ENCODE results near the gene SLC2A4RG. TPM values are rescaled to one million over a fixed set of nuclear protein-coding genes. Genes with fewer than 3 reads are reported as not detected.

SLC2A4RG gene
- polyA plus RNA-seq, 4 donors: 11.6 to 69.9 (median 17.6) TPM

DNA sequence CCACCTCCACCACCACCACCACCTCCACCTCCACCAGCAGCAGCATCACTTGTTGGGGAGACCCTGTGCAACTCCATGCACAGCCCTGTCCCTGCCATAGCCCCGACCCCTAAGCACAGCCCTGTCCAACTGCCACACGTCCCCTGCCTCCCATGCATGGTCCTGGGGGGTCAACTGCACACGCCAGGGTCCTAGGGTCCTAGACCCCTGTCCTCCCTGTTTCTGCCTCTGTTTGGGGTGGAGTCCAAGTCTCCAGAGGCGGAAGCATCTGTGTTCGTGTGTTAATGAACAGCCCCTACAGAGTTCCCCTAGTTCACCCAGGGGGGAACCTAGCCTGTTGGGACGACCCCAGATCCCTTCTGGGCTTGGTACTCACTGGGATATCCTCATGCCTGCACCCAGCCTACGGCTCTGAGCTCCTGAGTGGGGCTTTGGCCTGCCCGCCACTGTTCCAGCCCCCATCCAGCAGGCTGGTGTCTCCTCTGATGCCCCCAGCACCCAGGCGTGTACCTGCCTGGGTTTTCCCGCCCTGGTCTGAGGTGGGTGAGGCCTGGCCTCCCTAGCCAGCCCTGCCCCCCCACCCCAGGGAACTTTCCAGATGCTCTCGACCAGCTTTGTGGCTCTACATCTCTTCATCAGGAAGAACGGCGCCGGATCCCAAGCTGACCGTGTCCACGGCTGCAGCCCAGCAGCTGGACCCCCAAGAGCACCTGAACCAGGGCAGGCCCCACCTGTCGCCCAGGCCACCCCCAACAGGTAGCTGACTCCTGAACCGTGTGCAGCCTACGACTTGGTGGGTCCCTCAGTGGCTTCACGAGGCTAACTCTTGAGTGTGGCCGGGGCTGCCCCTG, 45.6 kb upstream of the SLC2A4RG start:
- no peaks in the 10 kb centered on the region for H3K27me3 ChIP-seq (ENCODE audit: control insufficient read depth in 3 of 3, insufficient read depth in 3 of 3, low read length in 3 of 3)
- FAIRE-seq: no peak
- no peak overlapping the region for H3K27ac ChIP-seq (ENCODE audit: low read depth in 1 of 3, low read length in 2 of 3)
- no peak overlapping the region for H3K4me3 ChIP-seq (ENCODE audit: low read depth in 1 of 3, low read length in 3 of 3)
- DNase-seq: no peak
- H3K36me3 ChIP-seq (ENCODE audit: control insufficient read depth in 3 of 3, insufficient read depth in 2 of 3, low read depth in 1 of 3, low read length in 3 of 3): peaks cover 0 to 56% (median 2%) of the 10 kb centered on the region in 3 donors
- H3K9me3 ChIP-seq (ENCODE audit: control insufficient read depth in 2 of 2, insufficient read depth in 1 of 2, low read depth in 1 of 2, low read length in 1 of 2): no peaks in the 10 kb centered on the region
- H3K4me1 ChIP-seq (ENCODE audit: control insufficient read depth in 3 of 3, insufficient read depth in 2 of 3, low read depth in 1 of 3, low read length in 2 of 3): peaks cover 2 to 13% (median 4%) of the 10 kb centered on the region in 3 donors
- WGBS, 3 donors: 92 to 96% (median 93%) methylated on average over 21 of the region's 21 CpGs

DNA sequence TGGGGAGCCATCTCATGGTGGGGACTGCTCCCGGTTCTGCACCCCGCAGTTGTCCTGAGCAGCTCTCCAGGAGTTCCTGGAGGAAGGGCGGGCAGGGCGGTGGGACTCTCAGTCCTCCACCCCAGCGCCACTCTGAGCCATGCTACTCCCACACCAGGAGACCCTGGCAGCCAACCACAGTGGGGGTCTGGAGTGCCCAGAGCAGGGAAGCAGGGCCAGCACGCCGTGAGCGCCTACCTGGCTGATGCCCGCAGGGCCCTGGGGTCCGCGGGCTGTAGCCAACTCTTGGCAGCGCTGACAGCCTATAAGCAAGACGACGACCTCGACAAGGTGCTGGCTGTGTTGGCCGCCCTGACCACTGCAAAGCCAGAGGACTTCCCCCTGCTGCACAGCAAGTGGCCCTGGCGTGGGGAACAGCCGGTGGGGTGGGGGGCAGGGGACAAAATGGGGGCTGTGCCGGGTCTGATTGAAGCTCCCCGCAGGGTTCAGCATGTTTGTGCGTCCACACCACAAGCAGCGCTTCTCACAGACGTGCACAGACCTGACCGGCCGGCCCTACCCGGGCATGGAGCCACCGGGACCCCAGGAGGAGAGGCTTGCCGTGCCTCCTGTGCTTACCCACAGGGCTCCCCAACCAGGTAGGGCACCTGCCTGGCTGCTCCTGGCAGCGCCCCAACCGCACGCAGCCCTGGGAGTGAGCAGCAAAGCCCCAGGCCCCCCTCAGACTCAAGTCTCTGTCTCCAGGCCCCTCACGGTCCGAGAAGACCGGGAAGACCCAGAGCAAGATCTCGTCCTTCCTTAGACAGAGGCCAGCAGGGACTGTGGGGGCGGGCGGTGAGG, 44.8 kb upstream of the SLC2A4RG start:
- peaks cover 0 to 58% (median 2%) of the 10 kb centered on the region in 3 donors for H3K36me3 ChIP-seq (ENCODE audit: control insufficient read depth in 3 of 3, insufficient read depth in 2 of 3, low read depth in 1 of 3, low read length in 3 of 3)
- DNase-seq (no peak), FAIRE-seq (no peak)
- WGBS, 3 donors: 90 to 96% (median 94%) methylated on average over 26 to 37 of the region's 37 CpGs
- H3K9me3 ChIP-seq (ENCODE audit: control insufficient read depth in 2 of 2, insufficient read depth in 1 of 2, low read depth in 1 of 2, low read length in 1 of 2): no peaks in the 10 kb centered on the region
- peaks cover 2 to 13% (median 4%) of the 10 kb centered on the region in 3 donors for H3K4me1 ChIP-seq (ENCODE audit: control insufficient read depth in 3 of 3, insufficient read depth in 2 of 3, low read depth in 1 of 3, low read length in 2 of 3)
- no peaks in the 10 kb centered on the region for H3K27me3 ChIP-seq (ENCODE audit: control insufficient read depth in 3 of 3, insufficient read depth in 3 of 3, low read length in 3 of 3)
- H3K4me3 ChIP-seq (ENCODE audit: low read depth in 1 of 3, low read length in 3 of 3): no peak overlapping the region
- H3K27ac ChIP-seq (ENCODE audit: low read depth in 1 of 3, low read length in 2 of 3): no peak overlapping the region

DNA sequence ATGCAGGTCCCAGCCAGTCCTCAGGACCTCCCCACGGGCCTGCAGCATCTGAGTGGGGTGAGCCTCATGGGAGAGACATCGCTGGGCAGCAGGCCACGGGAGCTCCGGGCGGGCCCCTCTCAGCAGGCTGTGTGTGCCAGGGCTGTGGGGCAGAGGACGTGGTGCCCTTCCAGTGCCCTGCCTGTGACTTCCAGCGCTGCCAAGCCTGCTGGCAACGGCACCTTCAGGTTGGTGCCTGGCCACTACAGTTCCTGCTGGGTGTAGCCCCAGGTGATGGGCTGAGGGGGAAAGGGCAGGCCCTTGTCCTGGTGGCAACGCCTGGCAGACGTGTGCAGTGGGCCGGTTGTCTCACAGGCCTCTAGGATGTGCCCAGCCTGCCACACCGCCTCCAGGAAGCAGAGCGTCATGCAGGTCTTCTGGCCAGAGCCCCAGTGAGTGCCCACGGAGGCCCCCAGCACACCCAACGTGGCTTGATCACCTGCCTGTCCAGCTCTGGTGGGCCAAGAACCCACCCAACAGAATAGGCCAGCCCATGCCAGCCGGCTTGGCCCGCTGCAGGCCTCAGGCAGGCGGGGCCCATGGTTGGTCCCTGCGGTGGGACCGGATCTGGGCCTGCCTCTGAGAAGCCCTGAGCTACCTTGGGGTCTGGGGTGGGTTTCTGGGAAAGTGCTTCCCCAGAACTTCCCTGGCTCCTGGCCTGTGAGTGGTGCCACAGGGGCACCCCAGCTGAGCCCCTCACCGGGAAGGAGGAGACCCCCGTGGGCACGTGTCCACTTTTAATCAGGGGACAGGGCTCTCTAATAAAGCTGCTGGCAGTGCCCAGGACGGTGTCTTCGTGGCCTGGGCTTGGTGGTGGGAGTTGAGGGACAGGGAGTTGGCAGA, 43.9 kb upstream of the SLC2A4RG start:
- peaks cover 0 to 62% (median 2%) of the 10 kb centered on the region in 3 donors for H3K36me3 ChIP-seq (ENCODE audit: control insufficient read depth in 3 of 3, insufficient read depth in 2 of 3, low read depth in 1 of 3, low read length in 3 of 3)
- H3K27ac ChIP-seq (ENCODE audit: low read depth in 1 of 3, low read length in 2 of 3): peak overlapping the region in 1 of 3 donors; percentile 21
- DNase-seq (no peak), FAIRE-seq (no peak)
- H3K27me3 ChIP-seq (ENCODE audit: control insufficient read depth in 3 of 3, insufficient read depth in 3 of 3, low read length in 3 of 3): no peaks in the 10 kb centered on the region
- H3K9me3 ChIP-seq (ENCODE audit: control insufficient read depth in 2 of 2, insufficient read depth in 1 of 2, low read depth in 1 of 2, low read length in 1 of 2): no peaks in the 10 kb centered on the region
- 54 to 77% (median 59%) methylated on average over 20 to 25 of the region's 25 CpGs for WGBS, 3 donors
- H3K4me3 ChIP-seq (ENCODE audit: low read depth in 1 of 3, low read length in 3 of 3): no peak overlapping the region
- peaks cover 2 to 13% (median 4%) of the 10 kb centered on the region in 3 donors for H3K4me1 ChIP-seq (ENCODE audit: control insufficient read depth in 3 of 3, insufficient read depth in 2 of 3, low read depth in 1 of 3, low read length in 2 of 3)

DNA sequence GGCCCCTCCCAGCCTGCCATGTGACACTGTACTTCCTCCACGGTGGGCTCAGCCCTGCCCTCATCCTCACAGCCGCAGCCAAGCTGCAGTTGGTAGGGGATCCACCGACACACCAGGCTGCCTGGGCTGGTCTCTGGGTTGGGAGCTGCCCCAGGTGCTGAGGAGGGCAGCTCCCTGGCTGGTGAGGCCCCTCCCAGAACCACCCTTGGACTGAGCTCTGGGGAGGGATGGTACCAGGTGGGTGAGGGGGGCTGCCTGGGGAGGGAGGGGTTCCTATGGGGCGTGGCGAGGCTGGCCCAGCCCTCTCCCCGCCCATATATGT, 43.3 kb upstream of the SLC2A4RG start:
- no peaks in the 10 kb centered on the region for H3K9me3 ChIP-seq (ENCODE audit: control insufficient read depth in 2 of 2, insufficient read depth in 1 of 2, low read depth in 1 of 2, low read length in 1 of 2)
- H3K4me1 ChIP-seq (ENCODE audit: control insufficient read depth in 3 of 3, insufficient read depth in 2 of 3, low read depth in 1 of 3, low read length in 2 of 3): peaks cover 2 to 13% (median 4%) of the 10 kb centered on the region in 3 donors
- no peak for FAIRE-seq
- WGBS, 3 donors: 10 to 18% (median 11%) methylated on average over 6 of the region's 6 CpGs
- H3K36me3 ChIP-seq (ENCODE audit: control insufficient read depth in 3 of 3, insufficient read depth in 2 of 3, low read depth in 1 of 3, low read length in 3 of 3): peaks cover 0 to 68% (median 2%) of the 10 kb centered on the region in 3 donors
- peak; percentile 63 to 86 for DNase-seq
- no peaks in the 10 kb centered on the region for H3K27me3 ChIP-seq (ENCODE audit: control insufficient read depth in 3 of 3, insufficient read depth in 3 of 3, low read length in 3 of 3)
- H3K27ac ChIP-seq (ENCODE audit: low read depth in 1 of 3, low read length in 2 of 3): peak overlapping the region in 1 of 3 donors; percentile 21
- no peak overlapping the region for H3K4me3 ChIP-seq (ENCODE audit: low read depth in 1 of 3, low read length in 3 of 3)

DNA sequence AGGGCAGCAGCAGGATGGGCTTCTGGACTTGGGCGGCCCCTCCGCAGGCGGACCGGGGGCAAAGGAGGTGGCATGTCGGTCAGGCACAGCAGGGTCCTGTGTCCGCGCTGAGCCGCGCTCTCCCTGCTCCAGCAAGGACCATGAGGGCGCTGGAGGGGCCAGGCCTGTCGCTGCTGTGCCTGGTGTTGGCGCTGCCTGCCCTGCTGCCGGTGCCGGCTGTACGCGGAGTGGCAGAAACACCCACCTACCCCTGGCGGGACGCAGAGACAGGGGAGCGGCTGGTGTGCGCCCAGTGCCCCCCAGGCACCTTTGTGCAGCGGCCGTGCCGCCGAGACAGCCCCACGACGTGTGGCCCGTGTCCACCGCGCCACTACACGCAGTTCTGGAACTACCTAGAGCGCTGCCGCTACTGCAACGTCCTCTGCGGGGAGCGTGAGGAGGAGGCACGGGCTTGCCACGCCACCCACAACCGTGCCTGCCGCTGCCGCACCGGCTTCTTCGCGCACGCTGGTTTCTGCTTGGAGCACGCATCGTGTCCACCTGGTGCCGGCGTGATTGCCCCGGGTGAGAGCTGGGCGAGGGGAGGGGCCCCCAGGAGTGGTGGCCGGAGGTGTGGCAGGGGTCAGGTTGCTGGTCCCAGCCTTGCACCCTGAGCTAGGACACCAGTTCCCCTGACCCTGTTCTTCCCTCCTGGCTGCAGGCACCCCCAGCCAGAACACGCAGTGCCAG, 42.8 kb upstream of the SLC2A4RG start, which contains the start of gene TNFRSF6B:
TSS of gene TNFRSF6B (plus strand) at position 25 of the 729 bp plus-strand sequence. CDS start at position 141, 116 bp downstream.
- Histone ChIP-seq H3K4me3 (ENCODE audit: low read depth in 1 of 3, low read length in 3 of 3) (peak within 1 kb of the TSS in 1 of 3 donors; percentile 28), H3K4me1 (ENCODE audit: control insufficient read depth in 3 of 3, insufficient read depth in 2 of 3, low read depth in 1 of 3, low read length in 2 of 3) (peaks cover 2 to 13% (median 4%) of the 10 kb centered on the region in 3 donors), H3K9me3 (ENCODE audit: control insufficient read depth in 2 of 2, insufficient read depth in 1 of 2, low read depth in 1 of 2, low read length in 1 of 2) (no peaks in the 10 kb centered on the region), H3K27ac (ENCODE audit: low read depth in 1 of 3, low read length in 2 of 3) (peak within 1 kb of the TSS in 1 of 3 donors; percentile 21), H3K27me3 (ENCODE audit: control insufficient read depth in 3 of 3, insufficient read depth in 3 of 3, low read length in 3 of 3) (no peaks in the 10 kb centered on the region), H3K36me3 (ENCODE audit: control insufficient read depth in 3 of 3, insufficient read depth in 2 of 3, low read depth in 1 of 3, low read length in 3 of 3) (peaks cover 0 to 73% (median 2%) of the 10 kb centered on the region in 3 donors)
- FAIRE-seq: no peak
- WGBS, 3 donors: 2 to 19% (median 7%) methylated on average over 45 to 52 of the region's 52 CpGs
- no peak for DNase-seq

DNA sequence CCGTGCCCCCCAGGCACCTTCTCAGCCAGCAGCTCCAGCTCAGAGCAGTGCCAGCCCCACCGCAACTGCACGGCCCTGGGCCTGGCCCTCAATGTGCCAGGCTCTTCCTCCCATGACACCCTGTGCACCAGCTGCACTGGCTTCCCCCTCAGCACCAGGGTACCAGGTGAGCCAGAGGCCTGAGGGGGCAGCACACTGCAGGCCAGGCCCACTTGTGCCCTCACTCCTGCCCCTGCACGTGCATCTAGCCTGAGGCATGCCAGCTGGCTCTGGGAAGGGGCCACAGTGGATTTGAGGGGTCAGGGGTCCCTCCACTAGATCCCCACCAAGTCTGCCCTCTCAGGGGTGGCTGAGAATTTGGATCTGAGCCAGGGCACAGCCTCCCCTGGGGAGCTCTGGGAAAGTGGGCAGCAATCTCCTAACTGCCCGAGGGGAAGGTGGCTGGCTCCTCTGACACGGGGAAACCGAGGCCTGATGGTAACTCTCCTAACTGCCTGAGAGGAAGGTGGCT, 42.2 kb upstream of the SLC2A4RG start:
- Histone ChIP-seq H3K9me3 (ENCODE audit: control insufficient read depth in 2 of 2, insufficient read depth in 1 of 2, low read depth in 1 of 2, low read length in 1 of 2) (no peaks in the 10 kb centered on the region), H3K36me3 (ENCODE audit: control insufficient read depth in 3 of 3, insufficient read depth in 2 of 3, low read depth in 1 of 3, low read length in 3 of 3) (peaks cover 0 to 71% (median 2%) of the 10 kb centered on the region in 3 donors), H3K4me1 (ENCODE audit: control insufficient read depth in 3 of 3, insufficient read depth in 2 of 3, low read depth in 1 of 3, low read length in 2 of 3) (peaks cover 2 to 13% (median 4%) of the 10 kb centered on the region in 3 donors), H3K27me3 (ENCODE audit: control insufficient read depth in 3 of 3, insufficient read depth in 3 of 3, low read length in 3 of 3) (no peaks in the 10 kb centered on the region), H3K4me3 (ENCODE audit: low read depth in 1 of 3, low read length in 3 of 3) (no peak overlapping the region), H3K27ac (ENCODE audit: low read depth in 1 of 3, low read length in 2 of 3) (no peak overlapping the region)
- 28 to 64% (median 54%) methylated on average over 7 of the region's 7 CpGs for WGBS, 3 donors
- DNase-seq (no peak), FAIRE-seq (no peak)

DNA sequence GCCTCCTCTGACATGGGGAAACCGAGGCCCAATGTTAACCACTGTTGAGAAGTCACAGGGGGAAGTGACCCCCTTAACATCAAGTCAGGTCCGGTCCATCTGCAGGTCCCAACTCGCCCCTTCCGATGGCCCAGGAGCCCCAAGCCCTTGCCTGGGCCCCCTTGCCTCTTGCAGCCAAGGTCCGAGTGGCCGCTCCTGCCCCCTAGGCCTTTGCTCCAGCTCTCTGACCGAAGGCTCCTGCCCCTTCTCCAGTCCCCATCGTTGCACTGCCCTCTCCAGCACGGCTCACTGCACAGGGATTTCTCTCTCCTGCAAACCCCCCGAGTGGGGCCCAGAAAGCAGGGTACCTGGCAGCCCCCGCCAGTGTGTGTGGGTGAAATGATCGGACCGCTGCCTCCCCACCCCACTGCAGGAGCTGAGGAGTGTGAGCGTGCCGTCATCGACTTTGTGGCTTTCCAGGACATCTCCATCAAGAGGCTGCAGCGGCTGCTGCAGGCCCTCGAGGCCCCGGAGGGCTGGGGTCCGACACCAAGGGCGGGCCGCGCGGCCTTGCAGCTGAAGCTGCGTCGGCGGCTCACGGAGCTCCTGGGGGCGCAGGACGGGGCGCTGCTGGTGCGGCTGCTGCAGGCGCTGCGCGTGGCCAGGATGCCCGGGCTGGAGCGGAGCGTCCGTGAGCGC, 41.6 kb upstream of the SLC2A4RG start:
- Histone ChIP-seq H3K27ac (ENCODE audit: low read depth in 1 of 3, low read length in 2 of 3) (no peak overlapping the region), H3K9me3 (ENCODE audit: control insufficient read depth in 2 of 2, insufficient read depth in 1 of 2, low read depth in 1 of 2, low read length in 1 of 2) (no peaks in the 10 kb centered on the region), H3K4me1 (ENCODE audit: control insufficient read depth in 3 of 3, insufficient read depth in 2 of 3, low read depth in 1 of 3, low read length in 2 of 3) (peaks cover 2 to 13% (median 4%) of the 10 kb centered on the region in 3 donors), H3K36me3 (ENCODE audit: control insufficient read depth in 3 of 3, insufficient read depth in 2 of 3, low read depth in 1 of 3, low read length in 3 of 3) (peaks cover 0 to 65% (median 2%) of the 10 kb centered on the region in 3 donors), H3K27me3 (ENCODE audit: control insufficient read depth in 3 of 3, insufficient read depth in 3 of 3, low read length in 3 of 3) (no peaks in the 10 kb centered on the region), H3K4me3 (ENCODE audit: low read depth in 1 of 3, low read length in 3 of 3) (no peak overlapping the region)
- FAIRE-seq (no peak), DNase-seq (no peak)
- 84 to 86% (median 86%) methylated on average over 40 of the region's 40 CpGs for WGBS, 3 donors

Measured in small intestine (tissue), 7 donors.